ENCODE data around the gene SSUH2.

GRCh38 chr3:8581373-8581772, 63.2 kb downstream of the SSUH2 start:
- TF ChIP-seq POLR2A (IDR thresholded peaks at IDR 0.05) (no peak), EP300 (IDR thresholded peaks at IDR 0.05) (no peak)
- TF ChIP-seq, protein P1, sequence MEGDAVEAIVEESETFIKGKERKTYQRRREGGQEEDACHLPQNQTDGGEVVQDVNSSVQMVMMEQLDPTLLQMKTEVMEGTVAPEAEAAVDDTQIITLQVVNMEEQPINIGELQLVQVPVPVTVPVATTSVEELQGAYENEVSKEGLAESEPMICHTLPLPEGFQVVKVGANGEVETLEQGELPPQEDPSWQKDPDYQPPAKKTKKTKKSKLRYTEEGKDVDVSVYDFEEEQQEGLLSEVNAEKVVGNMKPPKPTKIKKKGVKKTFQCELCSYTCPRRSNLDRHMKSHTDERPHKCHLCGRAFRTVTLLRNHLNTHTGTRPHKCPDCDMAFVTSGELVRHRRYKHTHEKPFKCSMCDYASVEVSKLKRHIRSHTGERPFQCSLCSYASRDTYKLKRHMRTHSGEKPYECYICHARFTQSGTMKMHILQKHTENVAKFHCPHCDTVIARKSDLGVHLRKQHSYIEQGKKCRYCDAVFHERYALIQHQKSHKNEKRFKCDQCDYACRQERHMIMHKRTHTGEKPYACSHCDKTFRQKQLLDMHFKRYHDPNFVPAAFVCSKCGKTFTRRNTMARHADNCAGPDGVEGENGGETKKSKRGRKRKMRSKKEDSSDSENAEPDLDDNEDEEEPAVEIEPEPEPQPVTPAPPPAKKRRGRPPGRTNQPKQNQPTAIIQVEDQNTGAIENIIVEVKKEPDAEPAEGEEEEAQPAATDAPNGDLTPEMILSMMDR (IDR thresholded peaks at IDR 0.05) = no peak

Measured in tibial nerve (tissue), 4 donors.